ENCODE data around the gene TCF7L1.

- TF ChIP-seq ZNF8 (CRISPR knock-in tag; IDR thresholded peaks at IDR 0.05): no peak
- TF ChIP-seq ZFP30 (CRISPR knock-in tag; IDR thresholded peaks at IDR 0.05): no peak
- TF ChIP-seq CSDC2 (CRISPR knock-in tag; IDR thresholded peaks at IDR 0.05): no peak
- no peak for TF ChIP-seq RARB (CRISPR knock-in tag; IDR thresholded peaks at IDR 0.05)
- no peak for TF ChIP-seq CSRNP3 (CRISPR knock-in tag; IDR thresholded peaks at IDR 0.05)
- no peak for TF ChIP-seq ZFP3 (CRISPR knock-in tag; IDR thresholded peaks at IDR 0.05)
- TF ChIP-seq TCF4 (CRISPR knock-in tag; IDR thresholded peaks at IDR 0.05; ENCODE audit: borderline replicate concordance): no peak
- TF ChIP-seq PATZ1 (CRISPR knock-in tag; IDR thresholded peaks at IDR 0.05; ENCODE audit: borderline replicate concordance): no peak
- TF ChIP-seq ZNF70 (CRISPR knock-in tag; IDR thresholded peaks at IDR 0.05): no peak
- TF ChIP-seq, protein P1, sequence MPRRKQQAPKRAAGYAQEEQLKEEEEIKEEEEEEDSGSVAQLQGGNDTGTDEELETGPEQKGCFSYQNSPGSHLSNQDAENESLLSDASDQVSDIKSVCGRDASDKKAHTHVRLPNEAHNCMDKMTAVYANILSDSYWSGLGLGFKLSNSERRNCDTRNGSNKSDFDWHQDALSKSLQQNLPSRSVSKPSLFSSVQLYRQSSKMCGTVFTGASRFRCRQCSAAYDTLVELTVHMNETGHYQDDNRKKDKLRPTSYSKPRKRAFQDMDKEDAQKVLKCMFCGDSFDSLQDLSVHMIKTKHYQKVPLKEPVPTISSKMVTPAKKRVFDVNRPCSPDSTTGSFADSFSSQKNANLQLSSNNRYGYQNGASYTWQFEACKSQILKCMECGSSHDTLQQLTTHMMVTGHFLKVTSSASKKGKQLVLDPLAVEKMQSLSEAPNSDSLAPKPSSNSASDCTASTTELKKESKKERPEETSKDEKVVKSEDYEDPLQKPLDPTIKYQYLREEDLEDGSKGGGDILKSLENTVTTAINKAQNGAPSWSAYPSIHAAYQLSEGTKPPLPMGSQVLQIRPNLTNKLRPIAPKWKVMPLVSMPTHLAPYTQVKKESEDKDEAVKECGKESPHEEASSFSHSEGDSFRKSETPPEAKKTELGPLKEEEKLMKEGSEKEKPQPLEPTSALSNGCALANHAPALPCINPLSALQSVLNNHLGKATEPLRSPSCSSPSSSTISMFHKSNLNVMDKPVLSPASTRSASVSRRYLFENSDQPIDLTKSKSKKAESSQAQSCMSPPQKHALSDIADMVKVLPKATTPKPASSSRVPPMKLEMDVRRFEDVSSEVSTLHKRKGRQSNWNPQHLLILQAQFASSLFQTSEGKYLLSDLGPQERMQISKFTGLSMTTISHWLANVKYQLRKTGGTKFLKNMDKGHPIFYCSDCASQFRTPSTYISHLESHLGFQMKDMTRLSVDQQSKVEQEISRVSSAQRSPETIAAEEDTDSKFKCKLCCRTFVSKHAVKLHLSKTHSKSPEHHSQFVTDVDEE (CRISPR knock-in tag; IDR thresholded peaks at IDR 0.05): no peak
- TF ChIP-seq, protein P2, sequence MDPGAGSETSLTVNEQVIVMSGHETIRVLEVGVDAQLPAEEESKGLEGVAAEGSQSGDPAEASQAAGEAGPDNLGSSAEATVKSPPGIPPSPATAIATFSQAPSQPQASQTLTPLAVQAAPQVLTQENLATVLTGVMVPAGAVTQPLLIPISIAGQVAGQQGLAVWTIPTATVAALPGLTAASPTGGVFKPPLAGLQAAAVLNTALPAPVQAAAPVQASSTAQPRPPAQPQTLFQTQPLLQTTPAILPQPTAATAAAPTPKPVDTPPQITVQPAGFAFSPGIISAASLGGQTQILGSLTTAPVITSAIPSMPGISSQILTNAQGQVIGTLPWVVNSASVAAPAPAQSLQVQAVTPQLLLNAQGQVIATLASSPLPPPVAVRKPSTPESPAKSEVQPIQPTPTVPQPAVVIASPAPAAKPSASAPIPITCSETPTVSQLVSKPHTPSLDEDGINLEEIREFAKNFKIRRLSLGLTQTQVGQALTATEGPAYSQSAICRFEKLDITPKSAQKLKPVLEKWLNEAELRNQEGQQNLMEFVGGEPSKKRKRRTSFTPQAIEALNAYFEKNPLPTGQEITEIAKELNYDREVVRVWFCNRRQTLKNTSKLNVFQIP (CRISPR knock-in tag; IDR thresholded peaks at IDR 0.05; ENCODE audit: borderline replicate concordance, low read depth): no peak
- no peak for TF ChIP-seq SNAI2 (CRISPR knock-in tag; IDR thresholded peaks at IDR 0.05)
- no peak for TF ChIP-seq ISL1 (CRISPR knock-in tag; IDR thresholded peaks at IDR 0.05)
- TF ChIP-seq TOX (CRISPR knock-in tag; IDR thresholded peaks at IDR 0.05; ENCODE audit: borderline replicate concordance): no peak
These were observed 97.7 kb downstream of the TCF7L1 start for GRCh38 chr2:85230679-85231467.

All from SK-N-SH treated with all-trans-retinoic acid at 6 μM for 48 hours (cell line).